ENCODE data around the gene TRIM33. TPM values are rescaled to one million over a fixed set of nuclear protein-coding genes. Genes with fewer than 3 reads are reported as not detected.

Gene TRIM33
- total RNA-seq, 1 experiment from 2014 or later = 53.8 TPM

DNA sequence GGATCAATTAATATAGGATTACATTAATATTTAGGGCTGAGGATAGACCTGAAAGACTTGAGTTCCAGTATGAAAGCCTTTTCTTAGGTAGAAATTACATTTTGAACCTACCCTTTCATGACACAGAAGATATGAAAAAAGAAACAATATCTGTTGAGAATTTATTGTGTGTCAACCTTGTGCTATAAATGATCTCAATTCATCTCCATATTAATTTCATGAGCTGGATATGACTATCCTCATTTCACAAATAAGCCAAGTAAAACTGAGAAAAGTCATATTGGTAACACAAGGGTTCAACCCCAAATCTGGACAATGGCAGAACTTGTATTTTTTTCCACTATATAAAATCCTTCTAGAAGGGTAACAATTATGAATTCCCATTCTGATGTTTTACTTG is 120.0 kb downstream of the TRIM33 start:
- Histone ChIP-seq H3K4ac (ENCODE audit: low read depth, low read length) (no peak overlapping the region), H3K79me1 (ENCODE audit: insufficient read depth, low read depth, low read length, poor library complexity, severe bottlenecking) (no peaks in the 10 kb centered on the region), H3K27ac (ENCODE audit: insufficient read length, low read depth, low read length) (no peak overlapping the region), H3K79me2 (ENCODE audit: insufficient read depth, low read length) (no peaks in the 10 kb centered on the region), H3T11ph (ENCODE audit: low read length) (no peak overlapping the region), H3K27me3 (ENCODE audit: insufficient read depth, low read length) (no peaks in the 10 kb centered on the region), H3K4me2 (ENCODE audit: insufficient read depth, insufficient read length, low read length) (no peak overlapping the region), H3K18ac (ENCODE audit: insufficient read length, low read depth, low read length) (no peak overlapping the region), H2BK20ac (ENCODE audit: low read depth, low read length, poor library complexity, severe bottlenecking) (no peak overlapping the region), H2BK12ac (ENCODE audit: insufficient read length, low read depth, low read length) (no peak overlapping the region), H3K14ac (ENCODE audit: insufficient read depth, low read length) (no peak overlapping the region), H3K23me2 (ENCODE audit: insufficient read length, low read depth, low read length, poor library complexity, severe bottlenecking) (no peaks in the 10 kb centered on the region), H3K9me3 (ENCODE audit: control insufficient read depth, low read depth, low read length) (no peaks in the 10 kb centered on the region), H3K4me1 (ENCODE audit: insufficient read depth, low read length) (no peaks in the 10 kb centered on the region; the same call in 1 of the 2 replicates), H4K8ac (replicated peaks; ENCODE audit: insufficient read length, low read depth, low read length) (no peak overlapping the region), H2AFZ (ENCODE audit: low read length) (no peak overlapping the region), H3K56ac (ENCODE audit: insufficient read length, low read depth, low read length) (no peak overlapping the region), H2BK15ac (ENCODE audit: low read depth, low read length) (no peak overlapping the region), H2BK120ac (ENCODE audit: low read depth, low read length, poor library complexity, severe bottlenecking) (no peak overlapping the region), H3K23ac (ENCODE audit: insufficient read length, low read depth, low read length) (no peak overlapping the region), H2BK5ac (ENCODE audit: insufficient read length, low read length) (no peak overlapping the region), H4K20me1 (ENCODE audit: control insufficient read depth, insufficient read depth, insufficient read length) (no peaks in the 10 kb centered on the region), H3K9ac (ENCODE audit: extremely low read depth, insufficient read length, low read length) (no peak overlapping the region), H4K5ac (ENCODE audit: insufficient read length, low read depth, low read length) (no peak overlapping the region), H4K91ac (ENCODE audit: insufficient read length, low read depth, low read length) (no peak overlapping the region), H2AK5ac (ENCODE audit: insufficient read length, low read length) (no peak overlapping the region)
- Mint-ChIP-seq H3K27me3 (ENCODE audit: low read depth) (no peaks in the 10 kb centered on the region), H3K36me3 (ENCODE audit: insufficient read depth in 1 of 3, low read depth in 3 of 3) (peaks cover 3 to 16% (median 12%) of the 10 kb centered on the region in 3 experiments), H3K4me3 (no peak overlapping the region), H3K9me3 (peaks cover 0 to 3% of the 10 kb centered on the region in 2 experiments; a peak in 2 of 5 replicates), H3K27ac (no peak overlapping the region; a peak in 1 of 7 replicates), H3K4me1 (peaks cover 4 to 9% of the 10 kb centered on the region in 2 experiments)
- no peak for DNase-seq
- no peak for TF ChIP-seq CTCF (conservative IDR thresholded peaks at IDR 0.05)

Measured in H9 (cell line).